HG02884 (cell line): ENCODE results near the gene KIF1A.
"Not testable (repeated sequence)": the region's sequence is repeated elsewhere in the genome, so short reads cannot be mapped to it uniquely, and the experiment has no call there.

ENCODE experiments used
- ATAC-seq: cut with Tn5 transposase; IDR thresholded peaks from one replicate; pipeline ENCODE4 v1.9.1; 2021; ENCODE audit warnings: mild to moderate bottlenecking, moderate library complexity; ENCODE audit not compliant: unreplicated experiment

The KIF1A gene

DNA sequence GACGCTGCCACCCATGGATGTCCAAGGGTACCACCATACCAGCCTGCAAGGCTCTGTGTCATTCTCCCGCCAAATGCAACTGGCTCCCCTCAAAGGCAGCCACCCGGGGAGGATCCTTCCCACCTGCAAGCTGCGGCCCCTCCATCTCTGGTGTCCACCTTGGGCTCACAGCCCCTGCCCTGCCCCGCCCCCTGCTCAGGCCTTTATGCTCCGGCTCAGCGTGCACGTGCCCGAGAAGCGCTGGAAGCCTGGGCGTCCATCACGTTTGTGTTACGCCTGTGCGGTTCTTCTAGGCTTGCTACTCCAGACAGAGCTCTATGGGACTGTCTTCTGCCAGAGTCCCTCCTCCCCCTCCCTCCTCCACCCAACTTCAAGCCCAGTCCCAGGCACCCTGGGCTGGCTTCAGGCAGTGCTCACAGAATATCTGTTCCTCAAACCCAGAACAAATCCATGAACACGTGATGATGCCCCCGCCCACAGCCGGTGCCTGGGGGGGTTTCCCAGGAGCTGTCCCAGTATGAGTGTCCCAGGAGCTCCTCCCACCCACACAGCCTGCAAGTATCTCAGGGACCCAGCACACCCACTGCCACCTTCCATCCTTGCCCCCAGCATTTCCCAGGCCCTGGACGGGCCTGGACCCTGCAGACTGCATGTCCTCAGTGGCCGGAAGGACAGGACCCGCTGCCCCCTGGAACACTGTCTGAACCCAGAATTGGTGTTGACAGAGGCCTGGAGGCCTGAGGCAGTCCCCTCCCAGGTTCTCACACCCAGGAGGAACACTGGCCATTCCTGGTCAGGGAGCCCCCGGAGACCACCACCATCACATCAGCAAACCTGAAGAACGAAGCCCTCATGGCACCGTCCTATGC, 30.3 kb downstream of the KIF1A start:
- ATAC-seq, result no peak

DNA sequence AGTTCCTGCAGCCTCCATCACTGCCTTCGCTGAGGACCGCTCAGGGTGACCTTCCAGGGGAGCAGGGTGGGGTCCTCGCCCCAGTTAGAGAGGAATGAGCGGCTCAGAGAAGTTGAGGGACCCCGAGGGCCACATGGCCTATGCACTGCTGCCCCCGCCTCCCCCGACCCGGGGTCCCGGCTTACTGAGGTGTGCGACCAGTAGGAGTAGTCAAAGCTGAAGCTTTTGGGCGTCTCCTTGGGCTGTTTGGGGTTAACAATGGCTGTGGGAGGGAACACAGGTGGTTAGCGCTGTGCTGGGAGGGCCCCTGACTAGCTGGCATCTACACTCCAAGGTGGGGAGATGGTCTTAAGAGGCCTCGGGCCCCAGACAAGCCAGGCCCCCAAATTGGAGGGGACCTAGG, 31.0 kb downstream of the KIF1A start:
- no peak for ATAC-seq

DNA sequence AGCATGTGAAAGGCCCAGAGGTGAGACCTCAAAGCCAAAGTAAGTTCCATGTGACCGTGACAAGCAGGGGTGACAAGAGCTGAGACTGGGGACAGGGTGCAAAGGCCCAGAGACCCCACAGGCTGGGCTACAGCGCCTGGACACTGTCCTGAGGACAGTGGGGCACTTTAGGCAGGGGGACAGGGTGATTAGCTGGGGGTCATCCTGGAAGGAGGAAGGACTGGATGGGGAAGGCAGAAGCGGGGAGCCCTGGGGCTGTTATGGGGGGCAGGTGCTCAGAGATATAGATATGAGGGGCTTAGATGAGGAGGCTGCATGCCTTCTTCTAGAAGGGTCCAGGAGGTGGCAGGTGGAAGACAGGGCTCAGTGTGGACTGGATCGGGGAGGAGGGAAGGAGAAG, 31.5 kb downstream of the KIF1A start:
- no peak for ATAC-seq

DNA sequence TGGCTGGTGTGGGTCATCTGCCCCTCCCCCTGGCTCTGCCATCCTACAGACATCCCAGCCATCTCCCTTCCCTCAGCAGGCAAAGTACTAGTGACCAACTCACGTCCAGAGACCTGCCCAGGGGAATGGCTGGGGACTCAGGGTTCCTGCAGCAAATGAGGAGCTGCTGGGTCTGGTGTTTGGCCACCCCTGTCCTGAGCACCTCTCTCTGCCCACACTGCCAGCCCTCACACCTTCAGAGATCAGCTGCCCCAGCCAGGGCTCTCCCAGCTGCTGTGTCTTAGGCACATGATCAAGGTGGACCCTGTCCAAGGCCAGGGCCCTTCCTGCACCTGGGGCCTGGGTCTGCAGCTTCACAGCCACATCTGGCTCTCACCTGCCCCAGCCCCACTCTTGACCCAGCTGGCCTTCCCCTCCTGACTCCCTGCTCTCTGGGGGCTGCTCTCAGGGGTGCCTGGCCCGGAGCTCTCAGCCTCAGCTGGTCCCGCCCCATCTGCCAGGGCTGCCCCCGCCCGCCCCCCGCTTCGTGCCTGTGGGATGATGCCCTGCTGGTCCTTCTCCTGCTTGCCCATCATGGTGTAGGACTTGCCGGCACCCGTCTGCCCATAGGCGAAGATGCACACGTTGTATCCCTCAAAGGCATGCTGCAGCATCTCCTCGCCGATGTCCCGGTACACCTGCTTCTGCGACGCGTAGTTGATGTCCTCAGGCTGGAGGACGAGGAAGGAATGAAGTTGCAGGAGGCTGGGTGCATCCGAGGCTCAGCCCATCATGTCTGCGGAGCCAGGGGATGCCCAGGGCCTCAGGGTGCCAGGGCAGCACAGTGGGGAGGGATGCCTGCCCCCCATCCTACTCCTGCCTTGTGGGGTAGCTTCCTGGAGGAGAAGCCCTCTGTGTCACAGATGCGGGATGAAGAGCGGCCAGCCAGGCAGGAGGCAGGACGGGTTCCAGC, 32.2 kb downstream of the KIF1A start:
- no peak for ATAC-seq

DNA sequence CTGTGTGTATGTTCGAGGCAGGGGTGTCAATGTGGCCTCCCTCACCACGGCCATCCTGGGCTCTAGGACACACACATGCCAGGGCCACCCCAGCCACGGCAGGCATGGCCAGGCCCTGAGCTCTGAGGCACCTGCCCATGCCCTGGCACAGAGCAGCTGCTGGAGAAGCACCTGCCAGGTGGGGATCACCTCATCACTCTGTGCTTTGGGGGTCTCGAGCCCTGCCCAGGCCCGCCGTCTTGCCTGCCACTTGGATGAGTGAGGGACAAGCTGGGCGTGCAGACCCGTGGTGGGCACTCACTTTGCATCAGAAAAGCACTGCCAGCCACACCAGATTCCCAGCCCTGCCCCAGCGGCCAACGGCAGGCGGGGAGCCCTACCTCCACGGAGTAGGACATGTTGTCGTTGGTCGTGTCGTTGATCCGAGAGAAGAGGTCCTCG, 33.1 kb downstream of the KIF1A start:
- ATAC-seq, result no peak

DNA sequence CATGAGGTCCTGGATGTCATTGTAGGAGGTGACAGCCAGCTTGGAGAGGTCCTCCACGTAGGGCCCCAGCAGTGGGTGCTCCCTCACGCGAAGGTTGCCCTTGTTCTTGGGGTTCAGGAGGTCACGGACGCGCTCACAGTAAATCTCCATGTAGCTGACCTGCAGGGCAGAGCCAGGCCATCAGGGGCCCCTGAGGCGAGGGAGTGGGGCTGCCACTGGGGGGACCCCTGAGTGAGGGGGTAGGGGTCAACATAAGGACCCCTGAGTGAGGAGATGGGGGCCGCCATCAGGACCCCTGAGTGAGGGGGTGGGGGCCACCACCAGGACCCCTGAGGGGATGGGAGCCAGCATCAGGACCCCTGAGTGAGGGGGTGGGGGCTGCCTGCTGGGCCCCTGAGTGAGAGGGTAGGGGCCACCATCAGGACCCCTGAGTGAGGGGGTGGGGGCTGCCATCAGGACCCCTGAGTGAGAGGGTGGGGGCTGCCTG, 33.6 kb downstream of the KIF1A start:
- ATAC-seq, result no peak

DNA sequence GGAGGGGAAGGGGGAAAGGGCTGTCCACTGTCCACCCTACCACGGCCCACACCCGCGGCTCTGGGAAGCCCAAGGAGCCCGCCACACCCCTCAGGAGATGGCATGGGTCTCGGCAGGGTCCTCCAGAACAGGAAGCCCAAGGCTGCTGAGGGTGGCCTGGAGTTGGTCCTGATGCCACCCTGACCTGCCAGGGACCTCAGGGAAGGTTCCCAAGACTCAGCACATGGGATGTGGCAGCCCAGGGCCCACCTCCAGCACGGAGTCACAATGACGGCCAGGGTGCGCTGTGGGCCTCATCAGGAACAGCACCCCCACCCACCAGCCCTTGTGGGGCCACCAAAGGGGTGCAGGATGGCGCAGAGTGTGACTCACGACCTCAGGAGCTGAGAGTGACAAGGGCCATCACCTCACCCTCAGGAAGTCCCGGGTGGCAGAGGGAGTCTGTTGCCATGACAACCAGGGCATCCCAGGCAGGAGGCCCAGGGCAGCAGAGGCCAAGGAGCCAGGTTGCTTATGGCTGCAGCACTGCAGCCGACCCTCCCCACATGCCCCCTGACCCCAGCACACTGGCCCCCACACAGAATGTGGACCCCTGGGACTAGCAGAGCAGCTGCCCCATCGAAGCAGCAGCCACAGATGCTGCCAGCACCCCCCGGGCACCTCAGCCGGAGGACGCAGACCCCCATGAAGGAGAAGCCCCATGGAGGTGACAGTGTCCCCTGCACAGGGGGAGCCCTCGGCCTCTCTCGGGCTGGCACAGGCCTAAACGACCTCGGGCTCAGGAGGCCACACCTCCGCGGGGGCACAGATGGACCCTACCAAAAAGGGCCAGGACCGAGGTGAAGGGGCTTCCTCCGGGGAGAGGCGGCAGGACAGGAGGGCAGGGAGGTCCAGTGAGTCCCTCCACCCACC, 34.3 kb downstream of the KIF1A start:
- no peak for ATAC-seq

DNA sequence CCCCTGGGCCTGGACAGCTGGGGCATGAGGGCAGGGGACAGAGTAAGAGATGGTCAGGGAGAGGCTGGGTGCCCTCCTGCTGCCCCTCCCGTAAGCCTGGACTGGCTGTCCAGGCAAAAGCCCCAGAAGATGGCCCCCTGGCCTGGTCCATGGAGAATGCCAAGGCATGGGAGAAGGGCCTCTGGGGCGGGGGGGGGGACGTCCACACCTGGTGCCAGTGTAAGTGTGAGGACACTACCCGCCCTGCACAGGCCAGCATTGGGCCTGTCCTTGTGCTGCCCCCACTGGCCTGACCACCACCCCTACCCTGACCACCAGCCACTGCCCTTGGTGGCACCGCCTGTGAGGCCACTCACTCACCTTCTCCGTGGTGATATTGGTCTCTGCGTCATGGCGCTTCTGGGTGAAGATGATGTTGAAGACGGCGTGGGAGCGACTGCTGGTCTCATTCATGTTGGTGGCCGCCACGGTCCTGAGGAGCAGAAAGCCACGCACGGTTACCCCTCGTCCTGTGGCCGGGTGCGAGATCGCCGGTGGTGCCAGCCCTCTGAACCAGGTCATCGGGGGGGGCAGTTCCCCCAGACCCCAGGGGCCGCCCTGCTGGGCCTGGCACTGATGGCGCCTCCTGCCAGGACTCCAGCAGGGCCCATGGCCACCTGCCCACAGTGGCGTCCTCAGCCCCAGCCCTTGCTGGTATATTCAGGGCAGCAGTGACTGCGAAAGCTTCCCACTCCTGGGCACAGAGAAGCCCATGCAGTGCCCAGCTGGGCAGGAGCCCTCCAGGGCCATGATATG, 35.2 kb downstream of the KIF1A start:
- ATAC-seq, result no peak

DNA sequence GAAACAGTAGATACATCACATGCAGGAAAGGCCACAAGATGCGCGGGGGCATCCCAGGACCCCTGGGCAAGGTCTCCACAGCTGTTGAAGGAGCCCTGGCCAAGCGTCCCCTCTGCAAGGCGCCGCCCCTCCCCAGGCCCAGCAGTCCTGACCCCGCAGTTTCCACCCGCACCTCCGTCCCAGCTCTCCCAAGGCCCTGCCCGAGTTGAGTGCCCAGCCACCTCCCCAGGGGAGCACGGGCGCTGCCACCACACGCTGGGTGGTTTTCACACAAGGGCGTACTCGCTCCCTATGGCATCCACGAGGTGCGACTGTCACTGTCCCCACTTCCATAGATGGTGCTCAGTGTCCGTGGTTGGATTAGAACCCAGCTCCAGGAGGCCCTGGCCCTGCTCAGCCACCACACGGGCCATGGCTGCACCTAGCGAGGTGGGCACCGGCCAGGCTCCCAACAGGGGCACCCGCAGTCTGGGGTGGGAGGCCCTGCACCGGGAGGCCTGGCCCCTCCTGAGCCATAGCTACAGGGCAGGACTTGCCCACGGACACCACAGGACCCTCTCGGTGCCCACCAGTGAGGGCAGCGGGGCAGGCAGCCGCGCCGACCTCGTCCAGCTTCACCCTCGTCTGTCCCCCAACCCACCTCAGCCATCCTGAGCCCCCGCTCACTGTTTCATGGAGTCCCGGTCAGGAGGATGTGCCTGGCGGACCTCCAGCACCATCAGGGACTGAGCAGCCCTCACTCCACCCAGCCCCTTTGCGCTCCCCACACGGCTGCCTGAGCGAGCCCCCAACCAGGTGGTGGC, 36.0 kb downstream of the KIF1A start:
- no peak for ATAC-seq

DNA sequence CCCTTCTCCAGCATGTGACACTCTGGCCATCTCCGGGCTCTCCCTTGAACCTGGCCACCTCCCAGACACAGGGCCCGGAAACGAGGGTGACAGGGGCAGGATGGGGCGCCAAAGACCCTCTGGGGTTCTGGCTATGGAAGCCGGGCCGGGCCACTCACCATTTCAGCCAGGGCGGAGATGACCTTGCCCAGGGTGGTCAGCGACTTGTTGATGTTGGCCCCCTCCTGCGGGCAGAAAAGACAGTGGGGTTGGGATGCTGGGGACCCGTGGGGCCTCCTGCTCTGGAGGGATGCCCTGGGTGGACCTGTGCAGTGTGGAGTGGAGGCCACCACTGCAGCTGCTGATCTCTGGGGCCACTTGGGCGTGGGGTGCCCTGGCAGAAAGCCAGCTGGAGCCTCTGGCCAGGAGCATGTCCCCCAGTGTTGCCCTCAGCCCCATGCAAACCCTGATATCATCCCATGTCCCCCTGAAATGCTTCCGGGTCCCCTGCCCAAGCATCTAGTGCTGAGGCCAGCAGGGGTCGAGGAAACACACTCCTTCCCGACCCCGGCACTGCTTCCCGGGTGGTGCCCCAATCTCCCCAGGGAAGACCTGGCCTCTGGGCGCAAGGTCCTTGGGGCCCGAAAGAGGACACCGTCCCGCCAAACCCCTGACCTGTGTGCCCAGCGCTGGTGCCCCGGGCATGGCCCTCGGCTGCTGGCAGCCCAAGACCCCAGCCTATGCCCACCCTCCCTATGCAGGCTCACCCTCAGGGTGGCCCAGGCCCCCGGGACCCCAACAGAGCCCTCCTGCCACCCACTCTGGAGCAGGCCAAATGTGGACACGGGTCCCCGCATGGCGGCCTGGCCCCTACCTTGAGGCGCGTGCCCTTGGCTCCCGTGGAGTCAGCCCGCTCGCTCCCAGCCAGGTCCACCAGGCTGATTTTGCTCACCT, 36.9 kb downstream of the KIF1A start:
- no peak for ATAC-seq

DNA sequence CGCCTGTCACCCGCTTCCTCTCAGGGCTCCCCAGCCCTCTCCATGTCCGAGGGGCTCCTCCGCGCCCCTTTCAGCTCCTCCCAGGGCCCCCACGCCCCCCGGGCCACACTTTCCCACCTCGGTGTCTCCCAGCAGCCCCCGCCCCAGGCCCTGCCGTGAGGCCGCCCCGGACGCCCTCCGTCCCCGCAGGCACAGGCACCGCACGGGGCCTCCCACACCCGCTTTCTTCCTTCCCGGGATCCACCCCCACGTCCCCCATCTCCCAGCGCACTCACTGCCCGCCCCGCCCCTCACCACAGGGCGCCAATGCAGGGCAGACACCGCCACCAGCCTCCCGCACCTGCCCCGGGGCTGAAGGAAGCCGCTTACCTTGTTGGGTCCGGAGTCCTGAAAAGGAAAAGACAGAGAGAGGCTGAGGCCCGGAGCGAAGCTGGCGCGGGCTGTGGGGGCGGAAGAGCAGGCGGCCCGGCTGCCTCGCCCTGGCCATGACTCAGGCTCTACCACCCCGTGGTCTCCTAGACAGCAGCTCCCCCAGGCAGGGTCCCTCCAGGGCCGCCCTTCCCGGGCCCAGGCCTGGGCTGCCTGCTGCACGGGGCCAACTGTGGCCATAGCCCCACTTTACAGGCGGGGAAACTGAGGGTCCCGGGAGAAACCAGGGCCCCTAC, 37.7 kb downstream of the KIF1A start:
- ATAC-seq, result no peak

DNA sequence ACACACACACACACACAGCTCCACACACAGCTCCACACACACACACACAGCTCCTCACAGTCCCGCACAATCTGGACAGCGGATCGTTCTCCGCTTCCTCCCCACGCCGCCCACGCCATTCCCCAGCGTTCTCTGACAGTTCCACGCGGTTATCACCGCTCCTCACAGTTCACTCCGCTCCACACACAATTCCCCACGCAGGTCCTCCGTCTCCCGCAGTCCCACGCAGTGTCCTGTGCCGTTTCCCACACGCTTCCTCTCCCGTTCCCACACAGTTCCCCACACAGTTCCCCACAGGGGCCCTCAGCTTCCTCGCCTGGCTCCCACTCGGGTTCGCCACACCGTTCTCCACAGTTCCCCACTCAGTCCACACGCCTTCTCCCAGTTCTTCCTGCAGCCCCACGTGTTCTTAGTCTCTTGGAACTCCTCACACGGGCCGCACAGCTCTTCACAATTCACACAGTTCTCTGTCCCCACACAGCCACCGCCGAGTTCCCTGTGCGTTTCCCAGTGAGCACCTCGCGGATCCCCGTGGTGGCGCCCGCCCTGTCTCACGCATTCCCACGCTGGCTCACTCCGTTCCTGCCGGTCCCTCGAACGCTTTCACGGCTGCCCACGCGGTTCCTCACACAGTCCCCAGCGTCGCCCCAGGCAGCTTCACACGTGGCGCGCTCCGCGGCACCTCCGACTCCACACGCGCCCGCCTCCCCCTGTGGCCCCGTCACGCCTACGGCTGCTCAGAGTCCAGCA, 38.4 kb downstream of the KIF1A start:
- ATAC-seq, result no peak

DNA sequence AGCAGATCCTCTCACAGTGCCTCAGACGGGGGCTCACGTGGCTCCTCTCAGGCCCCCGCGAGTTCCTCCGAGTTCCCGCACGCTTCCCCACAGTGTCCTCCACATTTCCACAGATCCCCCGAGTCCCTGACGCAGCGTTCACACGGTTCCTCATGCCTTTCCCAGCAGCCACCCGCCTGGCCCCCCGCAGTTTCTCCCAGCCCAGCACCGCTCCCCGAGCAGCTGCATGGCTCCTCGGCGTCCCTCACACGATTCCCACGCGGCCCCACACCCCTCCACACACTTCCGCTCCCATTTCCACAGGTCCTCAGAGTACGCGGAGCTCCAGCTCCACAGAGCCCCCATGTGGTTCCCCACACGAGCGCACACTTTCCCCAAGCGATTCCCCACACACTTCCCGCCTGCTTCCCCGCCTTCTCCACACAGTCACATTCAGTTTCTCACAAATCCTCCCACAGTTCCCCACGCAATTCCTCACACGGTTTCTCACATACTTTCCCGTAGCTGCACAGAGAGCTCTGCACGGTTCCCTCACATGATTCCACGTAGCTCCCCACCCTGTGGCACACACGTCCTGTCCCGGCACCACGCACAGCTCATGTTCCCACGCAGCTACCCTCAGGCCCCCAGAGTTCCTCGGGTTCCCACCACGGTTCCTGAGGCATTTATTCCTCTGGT, 39.9 kb downstream of the KIF1A start:
- no peak for ATAC-seq

DNA sequence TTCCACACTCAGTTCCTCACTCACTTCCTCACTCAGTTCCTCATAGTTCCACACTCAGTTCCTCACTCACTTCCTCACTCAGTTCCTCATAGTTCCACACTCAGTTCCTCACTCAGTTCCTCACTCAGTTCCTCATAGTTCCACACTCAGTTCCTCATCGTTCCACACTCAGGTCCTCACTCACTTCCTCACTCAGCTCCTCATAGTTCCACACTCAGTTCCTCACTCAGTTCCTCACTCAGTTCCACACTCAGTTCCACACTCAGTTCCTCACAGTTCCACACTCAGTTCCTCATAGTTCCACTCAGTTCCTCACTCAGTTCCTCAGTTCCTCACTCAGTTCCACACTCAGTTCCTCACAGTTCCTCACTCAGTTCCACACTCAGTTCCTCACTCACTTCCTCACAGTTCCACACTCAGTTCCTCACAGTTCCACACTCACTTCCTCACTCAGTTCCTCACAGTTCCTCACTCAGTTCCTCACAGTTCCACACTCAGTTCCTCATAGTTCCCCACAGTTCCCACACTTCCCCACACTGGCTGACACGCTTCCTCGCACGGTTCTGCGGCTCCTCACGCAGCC, 40.7 kb downstream of the KIF1A start:
- not testable (repeated sequence) for ATAC-seq

DNA sequence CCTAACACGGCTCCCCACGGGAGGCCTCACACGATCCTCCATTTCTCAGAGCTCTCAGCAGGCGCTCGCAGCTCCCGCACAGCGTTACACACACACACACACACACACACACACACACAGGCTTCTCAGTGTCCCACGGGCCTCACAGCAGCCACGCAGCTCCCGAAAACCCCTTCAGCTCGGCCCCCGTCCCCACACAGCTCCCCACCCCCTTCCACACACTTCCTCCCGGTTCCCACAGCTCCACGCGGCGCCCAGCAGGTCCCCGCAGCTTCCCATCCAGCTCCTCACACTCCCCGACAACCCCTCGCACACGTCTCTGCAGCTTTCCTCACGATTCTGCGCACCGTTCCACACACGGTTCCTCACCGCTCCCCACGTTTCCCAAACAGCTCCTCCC, 41.6 kb downstream of the KIF1A start:
- no peak for ATAC-seq
